Fibroblast of the conjunctiva (primary cell): ENCODE data around the gene CUL5.
"Not testable (repeated sequence)": the region's sequence is repeated elsewhere in the genome, so short reads cannot be mapped to it uniquely, and the experiment has no call there.

ENCODE experiments used
- DNase-seq: peaks from one replicate; pipeline ENCODE4 v3.0.0-alpha.2; 2010; ENCODE audit warnings: low read depth

The CUL5 gene

GRCh38 chr11:108115500-108116140 is 106.9 kb downstream of the CUL5 start:
- DNase-seq = peak; percentile 80

DNA sequence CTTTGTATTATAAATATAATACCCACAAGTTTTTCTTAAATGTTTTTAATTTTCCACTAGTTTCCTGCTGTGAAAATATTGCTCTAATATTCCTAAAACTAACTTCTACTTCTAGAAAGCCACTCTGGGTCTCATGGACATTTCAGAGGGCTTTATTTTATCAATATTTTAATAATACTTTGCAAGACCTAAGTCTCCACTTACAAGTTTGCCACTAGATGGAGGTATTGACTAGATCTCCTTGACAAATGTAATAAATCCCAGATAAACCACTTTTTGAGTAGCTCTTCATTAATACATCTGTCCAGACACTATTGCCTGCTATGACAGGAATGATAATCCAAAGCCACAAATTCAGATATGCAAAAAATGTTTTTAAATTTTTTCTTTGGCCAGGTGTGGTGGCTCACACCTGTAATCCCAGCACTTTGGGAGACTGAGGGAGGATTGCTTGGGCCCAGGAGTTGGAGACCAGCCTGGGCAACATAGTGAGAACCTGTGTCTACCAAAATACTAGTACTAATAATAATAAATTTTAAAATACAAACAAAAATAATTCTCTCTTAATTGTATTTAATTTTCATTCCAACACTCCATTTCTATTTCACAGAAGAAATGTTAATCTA is 109.2 kb downstream of the CUL5 start:
- peak; percentile 68 for DNase-seq

GRCh38 chr11:108120936-108121273 is 112.2 kb downstream of the CUL5 start:
- DNase-seq = not testable (repeated sequence)

- DNase-seq = peak; percentile 77
Observed at GRCh38 chr11:108121274-108122155, 112.8 kb downstream of the CUL5 start, which contains the start of gene ACAT1. TSS of gene ACAT1 (plus strand) at chr11:108121567. CDS start at chr11:108121607, 40 bp downstream.

- DNase-seq = no peak
Observed at GRCh38 chr11:108122166-108122628, 113.5 kb downstream of the CUL5 start.

- DNase-seq = no peak
Observed at GRCh38 chr11:108125096-108125495, 116.4 kb downstream of the CUL5 start.

- no peak for DNase-seq
Observed at GRCh38 chr11:108128772-108129171, 120.1 kb downstream of the CUL5 start.

GRCh38 chr11:108131993-108132392 is 123.3 kb downstream of the CUL5 start:
- no peak for DNase-seq

DNA sequence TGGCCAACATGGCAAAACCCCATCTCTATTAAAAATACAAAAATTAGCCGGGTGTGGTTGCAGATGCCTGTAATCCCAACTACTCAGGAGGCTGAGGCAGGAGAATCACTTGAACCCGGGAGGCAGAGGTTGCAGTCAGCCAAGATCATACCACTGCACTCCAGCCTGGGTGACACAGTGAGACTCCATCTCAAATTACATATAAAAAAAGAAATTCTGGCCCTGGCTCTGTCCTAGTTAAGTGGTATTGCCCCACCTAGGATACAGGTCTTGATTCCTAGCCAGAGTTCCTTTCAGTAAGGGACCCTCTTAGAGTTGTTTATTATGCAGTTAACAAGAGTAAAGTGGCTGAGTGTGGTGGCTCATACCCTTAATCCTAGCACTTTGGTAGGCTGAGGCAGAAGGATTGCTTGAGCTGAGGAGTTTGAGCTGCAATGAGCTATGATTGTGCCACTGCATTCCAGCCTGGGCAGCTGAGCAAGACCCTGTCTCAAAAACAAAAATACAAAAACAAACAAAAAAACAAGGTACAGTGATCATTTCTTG is 124.4 kb downstream of the CUL5 start:
- DNase-seq = not testable (repeated sequence)

GRCh38 chr11:108135845-108136544 is 127.3 kb downstream of the CUL5 start:
- DNase-seq = peak; percentile 27

DNA sequence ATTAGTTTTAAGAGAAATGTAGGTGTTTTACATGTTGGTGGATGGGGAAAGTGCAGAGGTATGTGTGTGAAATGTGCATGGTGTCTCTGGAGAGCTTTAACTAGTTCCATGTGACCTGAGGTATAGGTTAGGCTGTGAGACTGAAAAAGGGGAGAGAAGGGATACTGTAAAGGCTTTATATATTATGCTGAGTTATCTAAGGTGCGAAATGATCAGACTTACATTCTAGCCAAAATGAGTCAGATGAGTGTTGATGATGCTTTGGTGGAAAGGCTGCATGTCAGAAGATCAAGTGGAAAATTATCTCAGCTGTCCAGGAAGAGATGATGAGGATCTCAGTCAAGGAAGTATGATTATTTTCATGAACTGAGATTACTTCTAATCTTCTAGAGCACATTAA is 128.5 kb downstream of the CUL5 start:
- no peak for DNase-seq

DNA sequence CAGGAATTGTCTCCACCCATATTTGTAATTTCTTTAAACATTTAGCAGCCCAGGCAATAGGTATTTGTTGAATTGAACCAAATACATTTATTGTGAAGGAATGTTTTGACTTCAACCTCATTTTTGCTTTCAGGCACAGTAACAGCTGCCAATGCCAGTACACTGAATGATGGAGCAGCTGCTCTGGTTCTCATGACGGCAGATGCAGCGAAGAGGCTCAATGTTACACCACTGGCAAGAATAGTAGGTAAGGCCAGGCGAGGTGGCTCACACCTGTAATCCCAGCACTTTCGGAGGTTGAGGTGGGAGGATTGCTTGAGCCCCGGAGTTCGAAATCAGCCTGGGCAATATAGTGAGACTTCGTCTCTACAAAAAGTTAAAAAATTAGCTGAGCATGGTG is 133.6 kb downstream of the CUL5 start:
- DNase-seq = no peak

DNA sequence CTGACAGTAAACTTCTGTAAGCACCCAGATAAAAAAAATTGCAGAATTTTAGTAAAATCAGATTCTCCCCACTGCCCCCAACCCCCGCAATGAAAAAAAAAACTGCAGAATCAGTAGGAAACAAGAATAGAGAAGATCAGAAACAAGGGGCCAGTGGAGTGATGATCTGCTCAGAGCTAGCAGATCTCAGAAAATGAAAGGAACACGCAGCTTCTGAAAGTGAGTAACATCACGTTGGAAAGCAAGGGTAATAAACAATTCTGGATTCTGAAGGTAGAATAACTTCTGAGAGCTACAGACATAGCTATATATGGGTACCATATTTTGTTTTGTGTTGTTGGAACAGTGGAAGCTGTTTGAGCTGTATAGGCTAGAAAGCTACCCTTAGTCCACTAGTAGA is 135.9 kb downstream of the CUL5 start:
- DNase-seq = no peak

DNA sequence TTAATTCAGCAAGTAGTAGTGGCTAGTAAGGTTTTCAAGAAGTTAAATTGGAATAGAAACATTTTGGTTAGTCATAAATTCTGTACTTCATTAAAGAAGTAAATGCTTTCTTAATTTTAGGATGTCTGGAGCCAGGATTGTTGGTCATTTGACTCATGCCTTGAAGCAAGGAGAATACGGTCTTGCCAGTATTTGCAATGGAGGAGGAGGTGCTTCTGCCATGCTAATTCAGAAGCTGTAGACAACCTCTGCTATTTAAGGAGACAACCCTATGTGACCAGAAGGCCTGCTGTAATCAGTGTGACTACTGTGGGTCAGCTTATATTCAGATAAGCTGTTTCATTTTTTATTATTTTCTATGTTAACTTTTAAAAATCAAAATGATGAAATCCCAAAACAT is 138.5 kb downstream of the CUL5 start:
- DNase-seq = no peak

- DNase-seq = no peak
Observed at GRCh38 chr11:108148556-108148955, 139.9 kb downstream of the CUL5 start.

DNA sequence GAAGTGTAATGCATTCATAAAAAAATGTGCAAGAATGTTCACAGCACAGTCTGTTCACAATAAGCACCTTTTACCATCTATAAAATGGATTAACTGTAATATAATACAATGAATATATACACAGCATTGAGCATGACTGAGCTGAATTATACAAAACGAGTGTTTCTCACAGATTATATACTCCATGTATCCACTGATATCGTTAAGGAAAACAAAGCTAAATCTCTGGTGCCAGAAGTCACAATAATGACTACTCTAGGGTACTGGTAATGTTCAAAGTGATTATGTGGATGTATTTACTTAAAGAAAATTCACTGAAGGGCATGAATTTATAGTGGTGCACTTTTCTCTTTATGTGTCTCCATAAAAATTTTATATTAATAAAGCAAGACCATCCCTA is 145.9 kb downstream of the CUL5 start:
- no peak for DNase-seq
